ENCODE results near the gene LLGL2. TPM values are rescaled to one million over a fixed set of nuclear protein-coding genes. Genes with fewer than 3 reads are reported as not detected.

The LLGL2 gene
- polyA plus RNA-seq, 3 donors: 45.9 to 103 (median 60.8) TPM

DNA sequence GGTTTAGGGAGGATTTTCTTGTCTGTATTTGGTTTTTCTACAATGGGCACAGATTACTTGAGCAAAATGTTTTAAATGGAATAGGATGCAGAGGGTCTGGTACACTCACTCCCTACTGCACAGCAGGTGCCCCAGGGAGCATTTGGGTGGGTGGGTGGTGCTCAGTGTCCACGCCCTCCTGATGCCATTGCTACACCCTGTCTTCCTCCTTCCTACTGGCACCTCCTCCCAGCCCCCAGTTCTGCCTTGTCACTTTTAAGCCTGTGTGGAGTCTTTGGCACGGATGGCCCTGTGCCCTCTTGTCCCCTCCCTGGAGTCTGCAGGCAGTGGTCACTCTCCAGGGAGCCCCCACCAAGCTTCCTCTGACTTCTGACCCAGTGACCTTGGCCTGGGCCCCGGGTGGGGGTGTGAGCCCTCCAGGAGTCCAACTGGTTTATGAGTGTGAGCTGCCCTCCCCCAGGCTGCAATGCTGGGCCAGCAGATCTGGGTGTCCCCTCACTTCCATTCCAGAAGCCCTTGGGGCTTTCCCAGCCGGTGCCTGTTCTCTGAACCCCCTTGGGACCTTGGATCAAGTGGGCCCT lies 15.5 kb downstream of the LLGL2 start:
- DNase-seq (ENCODE audit: extremely low read depth in 1 of 11, low read depth in 9 of 11, low spot score in 4 of 11): no peak

DNA sequence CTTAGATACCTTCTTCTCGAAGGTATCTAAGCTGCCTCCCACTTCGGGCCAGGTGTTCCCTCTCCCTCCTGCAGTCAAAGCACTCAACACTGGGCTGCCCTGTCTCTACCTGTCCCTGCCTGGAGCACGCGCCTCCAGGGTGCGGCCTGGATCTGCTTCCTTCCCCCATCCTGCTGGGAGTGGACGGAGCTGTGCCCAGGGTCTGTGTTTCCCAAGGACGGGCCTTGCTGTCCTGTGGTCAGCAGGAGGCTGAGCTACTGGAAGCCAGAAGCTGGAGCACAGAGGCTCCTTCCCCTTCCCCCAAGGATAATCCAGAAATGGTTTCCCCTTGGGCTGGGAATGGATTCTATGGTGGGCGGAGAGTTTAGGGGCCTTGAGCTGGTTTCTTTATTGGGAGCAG lies 16.7 kb downstream of the LLGL2 start:
- DNase-seq (ENCODE audit: extremely low read depth in 1 of 11, low read depth in 9 of 11, low spot score in 4 of 11): no peak

- DNase-seq (ENCODE audit: extremely low read depth in 1 of 11, low read depth in 9 of 11, low spot score in 4 of 11): no peak
These were observed 17.3 kb downstream of the LLGL2 start for GRCh38 chr17:75542728-75543336.

- no peak for DNase-seq (ENCODE audit: extremely low read depth in 1 of 11, low read depth in 9 of 11, low spot score in 4 of 11)
These were observed 18.8 kb downstream of the LLGL2 start for GRCh38 chr17:75544250-75544649.

DNA sequence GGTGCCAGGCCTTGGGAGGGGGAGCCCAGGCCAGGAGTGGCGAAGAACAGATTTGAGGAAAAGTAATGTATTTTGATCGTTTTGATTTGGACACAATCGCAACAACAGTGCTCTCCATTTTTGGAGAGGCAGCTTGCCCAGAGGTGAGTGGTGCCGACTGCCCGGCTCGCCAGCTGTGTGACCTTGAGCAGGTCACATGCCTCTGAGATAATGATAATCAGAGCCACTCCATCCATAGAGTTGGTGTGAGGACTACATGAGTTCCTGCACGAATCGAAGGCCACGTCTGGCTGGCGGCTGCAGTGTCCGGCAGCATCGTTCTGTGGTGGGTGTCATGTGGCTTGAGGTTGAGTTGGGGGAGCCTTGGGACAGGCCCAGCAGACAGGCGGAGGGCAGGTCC lies 20.7 kb downstream of the LLGL2 start:
- DNase-seq (ENCODE audit: extremely low read depth in 1 of 11, low read depth in 9 of 11, low spot score in 4 of 11): no peak

DNA sequence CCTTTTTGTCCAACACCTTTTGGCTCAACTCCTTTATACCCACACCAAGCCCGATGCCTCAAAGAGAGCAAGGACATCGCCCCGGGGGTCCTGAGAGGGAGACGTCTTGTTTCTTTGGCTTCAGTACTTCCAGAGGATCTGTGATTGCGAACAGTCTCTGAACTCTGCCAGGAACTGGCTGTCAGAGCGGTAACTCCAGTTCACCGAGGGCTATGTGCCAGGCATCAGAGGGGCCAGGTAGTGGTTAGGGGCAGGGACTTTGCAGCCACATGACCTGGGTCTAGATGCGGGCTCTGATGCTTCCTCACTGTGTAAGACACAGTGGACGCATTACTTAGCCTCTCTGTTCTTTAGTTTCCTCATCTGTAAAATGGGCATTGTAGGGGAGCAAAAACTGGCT lies 21.6 kb downstream of the LLGL2 start:
- DNase-seq (ENCODE audit: extremely low read depth in 1 of 11, low read depth in 9 of 11, low spot score in 4 of 11): no peak

GRCh38 chr17:75548813-75549212 lies 23.3 kb downstream of the LLGL2 start:
- no peak for DNase-seq (ENCODE audit: extremely low read depth in 1 of 11, low read depth in 9 of 11, low spot score in 4 of 11)

- peak in 4 of 11 donors; percentile 71 to 79 (median 74) for DNase-seq (ENCODE audit: extremely low read depth in 1 of 11, low read depth in 9 of 11, low spot score in 4 of 11)
These were observed 24.0 kb downstream of the LLGL2 start for GRCh38 chr17:75549246-75550138.

DNA sequence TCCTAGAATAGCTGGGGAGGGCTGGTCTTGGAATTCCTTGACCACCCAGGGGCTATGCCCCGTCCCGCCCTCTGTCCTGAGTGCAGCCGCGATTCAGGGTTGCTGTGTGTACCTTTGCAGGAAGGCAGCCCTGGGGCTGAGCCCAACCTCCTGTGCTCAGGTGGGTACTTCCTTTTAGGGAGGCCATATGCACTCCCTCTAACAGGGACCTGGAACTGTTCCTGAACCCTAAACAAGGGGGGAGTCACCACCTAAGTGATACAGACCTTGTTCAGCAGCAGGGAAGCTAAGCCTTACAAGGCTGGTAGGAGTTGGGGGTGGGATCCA lies 24.6 kb downstream of the LLGL2 start:
- no peak for DNase-seq (ENCODE audit: extremely low read depth in 1 of 11, low read depth in 9 of 11, low spot score in 4 of 11)

DNA sequence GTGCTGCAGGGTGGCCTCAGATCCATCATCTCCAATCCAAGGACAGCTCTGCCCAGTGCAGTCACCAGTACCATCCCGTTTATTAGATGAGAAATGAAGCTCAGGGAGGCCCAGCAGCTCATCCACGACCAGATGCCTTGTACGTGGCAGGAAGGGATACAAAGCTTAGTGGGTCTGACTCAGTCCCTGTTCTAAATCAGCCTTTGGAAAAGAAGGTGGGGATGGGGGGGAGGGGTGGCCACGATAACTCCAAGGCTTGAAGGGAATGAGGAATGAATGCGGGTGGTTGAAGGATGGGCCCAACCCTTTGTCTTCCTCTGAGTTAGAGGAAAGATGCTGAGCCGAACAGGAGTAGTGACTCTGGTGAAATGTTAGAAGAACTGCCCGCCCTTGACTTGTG lies 25.8 kb downstream of the LLGL2 start:
- DNase-seq (ENCODE audit: extremely low read depth in 1 of 11, low read depth in 9 of 11, low spot score in 4 of 11): no peak

DNA sequence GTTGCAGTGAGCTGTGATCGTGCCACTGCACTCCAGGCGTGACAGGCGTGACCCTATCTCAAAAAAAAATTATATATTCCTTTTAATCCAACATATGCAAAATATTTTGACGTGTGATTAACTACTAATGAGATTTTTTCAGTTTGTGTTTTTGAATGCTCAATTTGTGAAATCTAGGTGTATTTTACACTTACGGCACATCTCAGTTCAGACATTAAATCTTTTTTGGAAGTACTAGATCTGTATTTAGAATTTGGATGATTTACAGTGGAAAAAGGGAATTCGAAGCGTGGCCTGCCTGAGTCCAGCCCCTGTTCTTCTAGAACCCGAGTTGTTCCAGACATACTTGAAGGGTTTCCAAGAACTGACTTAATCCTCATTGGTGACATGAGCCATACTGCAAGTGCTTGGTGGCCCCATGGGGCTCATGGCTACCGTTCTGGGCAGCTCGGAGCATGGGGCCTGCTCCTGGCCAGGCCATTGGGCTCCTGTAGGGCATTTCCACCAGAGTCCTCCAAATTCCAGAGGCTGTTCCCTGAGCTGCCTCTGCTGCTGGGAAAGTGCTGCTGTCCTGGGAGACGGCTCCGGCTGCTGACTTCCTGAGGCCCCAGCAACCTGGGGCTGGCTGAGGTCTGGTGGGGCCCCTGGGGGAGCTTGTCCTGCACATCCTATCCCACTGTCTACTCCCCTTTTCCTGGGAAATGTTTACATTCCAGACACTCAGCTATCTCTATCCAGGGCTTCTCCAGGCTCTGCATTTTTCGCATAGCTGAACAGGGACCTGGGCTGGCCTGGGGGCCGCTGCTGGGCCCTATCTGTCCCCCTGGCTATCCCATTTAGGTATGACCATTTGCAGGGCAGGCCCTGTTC lies 27.2 kb downstream of the LLGL2 start:
- DNase-seq (ENCODE audit: extremely low read depth in 1 of 11, low read depth in 9 of 11, low spot score in 4 of 11): no peak

DNA sequence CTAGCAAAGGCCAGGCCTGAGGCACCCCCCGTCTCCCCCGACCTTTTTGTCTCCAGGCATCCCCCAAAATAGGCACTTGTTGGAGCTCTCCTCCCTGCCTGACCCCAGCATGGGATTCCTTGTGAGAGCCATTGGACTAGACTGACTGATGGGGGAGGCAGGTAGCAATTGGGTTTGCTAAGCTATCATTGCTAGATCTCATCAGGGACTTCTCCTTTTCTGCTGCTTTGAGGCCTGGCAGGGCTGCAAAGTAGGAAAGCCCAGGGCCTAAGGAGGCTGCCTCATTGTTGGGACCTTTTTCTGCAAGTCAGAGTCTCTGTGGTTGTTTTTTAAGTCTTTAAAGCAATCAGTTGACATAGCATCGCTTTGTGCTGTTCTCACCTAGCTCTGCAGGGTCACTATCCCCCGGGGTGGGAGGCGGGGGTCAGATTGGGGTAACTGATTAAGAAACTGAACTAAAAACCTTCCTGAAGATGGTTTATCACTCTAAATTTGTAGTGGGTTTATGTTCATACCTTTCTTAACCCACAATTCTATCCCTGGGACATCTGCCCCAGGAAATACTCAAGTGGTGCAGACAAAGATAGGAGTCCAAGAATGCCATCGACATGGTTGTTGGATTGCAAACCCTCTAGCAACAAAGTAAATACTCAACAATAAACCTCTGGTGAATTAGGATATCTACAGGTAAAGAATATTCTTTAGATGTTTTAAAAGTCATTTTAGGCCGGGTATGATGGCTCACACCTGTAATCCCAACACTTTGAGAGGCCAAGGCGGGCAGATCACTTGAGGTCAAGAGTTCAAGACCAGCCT lies 28.0 kb downstream of the LLGL2 start:
- no peak for DNase-seq (ENCODE audit: extremely low read depth in 1 of 11, low read depth in 9 of 11, low spot score in 4 of 11)

DNA sequence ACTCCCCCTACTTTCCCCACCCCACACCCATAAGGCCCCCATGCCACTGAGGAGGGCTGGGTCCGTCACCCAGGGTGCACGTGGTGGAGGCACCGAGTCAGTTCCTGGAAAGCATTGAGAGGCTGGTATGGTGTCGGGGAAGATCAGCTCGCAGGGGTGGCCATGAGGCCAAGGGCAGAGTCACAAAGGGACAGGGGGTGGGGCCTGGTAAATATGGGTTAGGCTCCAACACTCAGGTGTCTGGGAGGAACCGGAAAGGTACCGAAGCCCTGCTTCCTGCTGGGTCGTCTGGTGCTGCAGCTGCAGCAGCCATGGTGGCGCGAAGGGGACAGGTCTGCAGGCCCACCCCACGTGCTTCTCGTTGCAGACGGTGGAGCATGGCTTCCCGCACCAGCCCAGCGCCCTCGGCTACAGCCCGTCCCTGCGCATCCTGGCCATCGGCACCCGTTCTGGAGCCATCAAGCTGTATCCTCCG lies 30.2 kb downstream of the LLGL2 start:
- no peak for DNase-seq (ENCODE audit: extremely low read depth in 1 of 11, low read depth in 9 of 11, low spot score in 4 of 11)

GRCh38 chr17:75557075-75557851 lies 31.8 kb downstream of the LLGL2 start:
- DNase-seq (ENCODE audit: extremely low read depth in 1 of 11, low read depth in 9 of 11, low spot score in 4 of 11): peak; percentile 55 to 91 (median 78)

DNA sequence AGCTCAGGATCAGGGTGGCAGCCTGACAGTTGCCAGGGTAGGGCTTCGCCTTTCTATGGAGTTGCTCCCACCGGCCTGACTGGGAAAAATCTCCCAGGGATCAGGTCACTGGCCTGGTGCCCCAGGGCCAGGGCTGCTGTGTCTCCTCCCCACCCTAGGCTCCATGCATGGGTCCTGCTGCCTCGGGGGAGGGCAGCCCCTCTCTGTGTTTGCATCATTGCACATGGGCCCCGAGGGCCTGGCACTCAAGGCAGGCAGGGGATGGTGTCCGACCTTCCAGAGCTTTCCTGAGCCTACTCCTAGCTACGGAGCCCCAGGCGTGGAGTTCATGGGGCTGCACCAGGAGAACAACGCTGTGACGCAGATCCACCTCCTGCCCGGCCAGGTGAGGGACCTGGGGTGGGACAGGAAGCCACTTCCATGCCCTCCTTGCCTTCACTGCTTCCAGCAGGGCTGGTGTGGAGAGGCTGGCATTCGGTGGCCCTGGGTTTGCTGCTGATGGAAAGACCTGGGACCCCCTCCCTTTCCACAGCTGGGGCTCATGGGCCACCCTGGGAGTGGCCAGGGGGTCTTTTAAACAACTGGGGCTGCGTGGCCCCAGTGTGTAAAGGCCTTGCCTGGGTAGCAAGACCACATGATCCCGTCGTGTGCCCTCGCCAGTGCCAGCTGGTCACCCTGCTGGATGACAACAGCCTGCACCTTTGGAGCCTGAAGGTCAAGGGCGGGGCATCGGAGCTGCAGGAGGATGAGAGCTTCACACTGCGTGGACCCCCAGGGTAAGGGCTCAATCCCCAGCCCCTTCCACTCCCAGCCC lies 32.6 kb downstream of the LLGL2 start:
- no peak for DNase-seq (ENCODE audit: extremely low read depth in 1 of 11, low read depth in 9 of 11, low spot score in 4 of 11)

GRCh38 chr17:75558666-75559530 lies 33.4 kb downstream of the LLGL2 start:
- DNase-seq (ENCODE audit: extremely low read depth in 1 of 11, low read depth in 9 of 11, low spot score in 4 of 11): no peak
